ENCODE results near the gene ZNF423.

Gene ZNF423

GRCh38 chr16:49485663-49486062 lies 370.2 kb downstream of the ZNF423 start:
- DNase-seq, result no peak

DNA sequence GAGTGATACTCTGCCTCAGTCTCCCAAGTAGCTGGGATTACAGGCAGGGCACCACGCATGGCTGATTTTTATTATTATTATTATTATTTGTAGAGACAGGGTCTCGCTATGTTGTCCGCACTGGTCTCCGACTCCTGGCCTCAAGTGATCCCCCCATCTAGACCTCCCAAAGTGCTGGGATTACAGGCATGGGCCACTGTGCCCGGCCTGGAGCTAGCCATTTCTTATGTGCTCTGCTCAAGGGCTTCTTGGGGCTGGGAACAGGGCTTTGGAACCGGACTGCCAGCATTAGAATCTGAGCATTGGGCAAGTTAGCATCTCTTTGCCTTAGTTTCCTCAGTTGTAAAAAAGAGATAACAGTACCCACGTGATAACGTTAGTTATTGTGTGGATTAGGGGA lies 371.0 kb downstream of the ZNF423 start:
- no peak for DNase-seq

GRCh38 chr16:49484451-49484849 lies 371.5 kb downstream of the ZNF423 start:
- peak in 1 of 2 experiments; percentile 72 for DNase-seq

DNA sequence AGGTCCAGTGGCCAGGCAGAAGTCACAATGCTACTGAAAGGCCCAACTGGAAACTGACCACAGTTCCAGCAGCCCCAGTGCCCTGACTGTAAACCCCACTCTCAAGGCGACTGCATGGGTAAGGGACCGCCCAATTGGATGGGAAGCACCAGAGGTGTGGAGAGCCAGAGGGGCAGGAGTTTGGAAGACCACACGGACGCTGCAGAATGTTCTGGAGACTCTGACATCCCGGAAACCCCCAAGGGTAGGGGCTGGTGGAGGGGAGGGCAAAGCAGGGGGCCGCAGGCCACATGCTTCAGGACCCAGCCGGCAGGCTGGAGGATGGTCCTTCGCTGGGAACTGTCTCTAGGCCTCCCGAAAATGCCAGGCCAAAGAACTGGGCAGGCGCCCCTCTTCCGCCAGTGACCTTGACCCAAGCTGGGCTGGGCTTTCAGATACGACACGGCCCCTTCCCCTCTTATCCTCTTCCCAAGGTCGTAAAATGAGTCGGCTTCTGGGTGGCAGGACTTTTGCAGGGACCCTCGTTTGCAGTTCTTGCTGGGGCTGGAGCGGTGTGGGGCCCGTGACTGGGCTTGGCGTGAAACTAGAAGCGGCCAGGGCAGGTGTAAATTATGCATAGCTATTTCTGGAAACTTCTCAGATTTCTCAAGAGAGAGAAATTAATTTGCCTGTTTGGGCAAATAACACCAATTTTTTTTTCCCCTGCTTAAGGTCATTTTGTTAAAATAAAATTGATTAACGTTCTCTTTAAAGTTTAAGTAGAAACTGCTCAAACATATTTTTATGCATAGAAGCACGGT lies 372.1 kb downstream of the ZNF423 start:
- no peak for DNase-seq

DNA sequence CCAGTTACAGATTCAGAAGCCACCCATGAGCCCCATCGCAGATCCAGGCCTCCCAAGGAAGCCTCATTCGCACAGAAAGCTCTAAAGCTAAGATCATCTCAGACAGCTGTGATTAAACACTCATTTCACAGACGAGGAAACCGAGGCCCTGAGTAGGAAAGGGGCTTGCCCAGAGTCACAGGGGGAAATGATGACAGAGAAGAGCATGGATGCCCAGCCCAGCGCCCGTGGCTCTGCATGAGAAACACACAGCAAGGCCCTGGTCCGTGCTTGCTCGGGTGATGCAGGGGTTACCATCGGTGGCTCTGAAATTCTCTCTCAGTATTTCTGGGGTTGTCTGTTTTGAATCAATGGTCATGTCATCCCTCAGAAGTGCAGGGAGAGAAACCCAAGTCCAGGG lies 372.7 kb downstream of the ZNF423 start:
- no peak for DNase-seq

- DNase-seq, result no peak
Observed at GRCh38 chr16:49482690-49483089, 373.2 kb downstream of the ZNF423 start.

DNA sequence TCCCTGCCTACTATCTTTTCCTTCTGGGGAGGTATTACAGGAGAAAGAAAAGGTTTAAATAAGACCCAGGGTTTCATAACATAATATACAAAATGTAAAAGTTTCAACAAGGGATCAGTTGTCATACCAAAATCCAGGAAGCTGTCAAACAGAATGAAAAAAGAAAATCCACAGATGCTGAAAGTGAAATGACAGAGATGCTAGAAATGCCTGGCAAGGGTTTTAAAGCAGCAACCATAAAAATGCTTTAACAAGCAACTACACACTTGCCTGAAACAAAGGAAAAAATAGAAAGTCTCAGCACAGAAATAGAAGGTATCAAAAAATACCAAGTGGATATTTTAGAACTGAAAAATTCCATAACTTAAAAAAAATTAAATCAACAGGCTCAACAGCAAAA lies 377.3 kb downstream of the ZNF423 start:
- DNase-seq, result no peak

DNA sequence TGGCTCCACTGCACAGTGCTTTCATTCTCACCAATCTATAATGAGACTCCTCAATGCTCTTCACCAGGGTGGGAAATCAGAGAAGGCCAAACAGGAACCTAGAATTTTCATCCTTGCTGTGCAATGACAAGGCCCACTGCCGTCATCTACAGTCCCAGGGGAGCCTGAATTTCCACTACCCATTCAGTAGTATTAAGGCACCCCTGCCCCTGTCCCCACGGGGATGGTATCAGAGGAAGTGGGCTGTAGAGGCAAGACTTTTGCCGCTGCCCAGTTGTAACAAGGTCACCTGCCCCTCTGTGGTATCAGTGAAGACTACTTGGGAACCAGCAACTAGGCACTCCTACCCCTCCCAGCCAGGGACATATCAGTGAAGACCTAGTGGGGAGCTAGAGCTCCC lies 377.8 kb downstream of the ZNF423 start:
- DNase-seq, result no peak

DNA sequence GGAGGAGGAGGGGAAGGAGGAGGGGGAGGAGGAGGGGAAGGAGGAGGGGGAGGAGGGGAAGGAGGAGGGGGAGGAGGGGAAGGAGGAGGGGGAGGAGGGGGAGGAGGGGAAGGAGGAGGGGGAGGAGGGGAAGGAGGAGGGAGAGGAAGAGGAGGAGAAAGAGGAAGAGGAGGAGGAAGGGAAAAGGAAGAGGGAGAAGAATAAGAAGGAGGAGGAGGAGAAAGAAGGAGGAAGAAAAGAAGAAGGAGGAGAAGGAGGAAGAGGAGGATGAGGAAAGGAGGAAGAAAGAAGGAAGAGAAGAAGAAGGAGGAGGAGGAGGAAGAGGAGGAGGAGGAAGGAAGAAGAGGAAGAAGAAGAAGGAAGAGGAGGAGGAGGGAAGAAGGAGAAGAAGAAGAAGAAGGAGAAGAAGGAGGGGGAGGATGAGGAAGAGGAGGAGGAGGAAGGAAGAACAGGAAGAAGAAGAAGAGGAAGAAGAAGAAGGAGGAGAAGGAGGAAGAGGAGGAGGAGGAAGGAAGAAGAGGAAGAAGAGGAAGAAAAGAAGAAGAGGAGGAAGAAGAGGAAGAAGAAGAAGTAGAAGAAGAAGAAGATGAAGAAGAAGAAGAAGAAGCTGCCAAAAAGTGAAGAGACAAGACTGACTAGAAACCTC lies 378.5 kb downstream of the ZNF423 start:
- DNase-seq, result no peak

GRCh38 chr16:49474741-49475140 lies 381.2 kb downstream of the ZNF423 start:
- DNase-seq, result no peak

DNA sequence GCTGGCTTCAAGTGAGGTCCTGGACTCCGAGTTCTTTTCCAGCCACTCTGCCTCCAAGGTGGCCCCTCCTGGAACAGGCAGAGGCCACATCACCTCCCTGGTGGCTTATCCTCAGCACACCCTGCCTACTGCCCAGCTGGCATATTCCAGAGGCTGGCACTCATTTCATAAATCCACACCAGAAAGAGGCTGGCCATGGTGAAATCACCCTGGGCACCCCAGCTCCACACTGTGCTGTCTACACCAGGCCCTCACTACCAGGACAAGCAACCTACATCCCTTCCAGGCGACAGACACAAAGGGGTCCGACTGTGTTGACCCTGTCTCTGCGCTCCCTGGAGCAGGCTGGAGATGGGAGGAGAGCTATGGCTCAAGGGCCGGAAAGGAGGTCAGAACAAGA lies 382.1 kb downstream of the ZNF423 start:
- DNase-seq, result no peak

GRCh38 chr16:49473131-49473530 lies 382.8 kb downstream of the ZNF423 start:
- no peak for DNase-seq

DNA sequence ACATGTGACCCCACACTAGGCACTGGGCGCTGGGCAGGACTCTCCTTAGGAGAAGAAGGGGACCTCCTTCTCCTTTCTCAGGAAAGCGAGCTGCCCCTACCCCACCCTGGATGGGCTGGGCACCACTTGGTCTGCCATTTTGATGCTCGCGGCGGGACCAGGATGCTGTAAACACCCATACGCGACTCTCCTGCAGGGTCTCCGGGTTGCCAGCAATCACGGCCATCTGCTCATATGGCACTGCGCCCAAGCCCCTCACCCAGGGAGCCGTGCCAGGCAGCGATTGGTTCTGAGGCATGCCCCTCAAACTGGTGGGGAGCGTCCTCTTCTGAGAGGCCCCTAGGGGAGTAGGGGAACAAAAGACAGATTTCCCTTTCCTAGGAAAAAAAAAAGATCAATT lies 383.3 kb downstream of the ZNF423 start:
- DNase-seq, result no peak

DNA sequence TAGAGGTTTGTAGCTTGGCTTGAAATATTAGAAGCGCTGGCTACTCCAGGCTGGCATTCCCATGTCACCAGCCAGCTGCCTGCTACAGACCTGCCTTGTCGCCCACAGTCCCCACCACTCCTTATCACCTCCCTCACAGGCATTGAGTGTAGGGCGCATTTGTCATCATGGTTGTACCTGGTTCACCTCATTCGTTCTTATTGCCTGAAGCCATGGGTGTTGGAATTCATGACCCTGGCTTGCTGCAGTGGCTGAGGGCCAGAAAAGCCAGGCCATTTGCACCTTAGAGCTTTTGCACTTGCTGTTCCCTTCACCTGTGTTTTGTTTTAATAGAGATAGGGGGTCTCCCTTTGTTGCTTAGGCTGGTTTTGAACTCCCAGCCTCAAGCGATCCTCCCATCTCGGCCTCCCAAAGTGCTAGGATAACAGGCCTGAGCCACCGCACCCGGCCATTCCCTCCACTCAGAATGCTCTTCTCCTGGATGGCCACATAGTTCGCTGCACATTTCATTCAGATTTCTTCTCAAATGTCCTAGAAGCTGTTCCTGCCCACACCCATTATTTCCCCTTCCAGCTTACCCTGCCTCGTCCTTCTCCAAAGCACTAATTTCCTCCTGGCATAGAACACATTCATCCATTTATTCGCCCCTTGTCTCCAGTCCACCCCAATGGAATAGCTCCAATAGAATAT lies 384.7 kb downstream of the ZNF423 start:
- DNase-seq, result no peak

DNA sequence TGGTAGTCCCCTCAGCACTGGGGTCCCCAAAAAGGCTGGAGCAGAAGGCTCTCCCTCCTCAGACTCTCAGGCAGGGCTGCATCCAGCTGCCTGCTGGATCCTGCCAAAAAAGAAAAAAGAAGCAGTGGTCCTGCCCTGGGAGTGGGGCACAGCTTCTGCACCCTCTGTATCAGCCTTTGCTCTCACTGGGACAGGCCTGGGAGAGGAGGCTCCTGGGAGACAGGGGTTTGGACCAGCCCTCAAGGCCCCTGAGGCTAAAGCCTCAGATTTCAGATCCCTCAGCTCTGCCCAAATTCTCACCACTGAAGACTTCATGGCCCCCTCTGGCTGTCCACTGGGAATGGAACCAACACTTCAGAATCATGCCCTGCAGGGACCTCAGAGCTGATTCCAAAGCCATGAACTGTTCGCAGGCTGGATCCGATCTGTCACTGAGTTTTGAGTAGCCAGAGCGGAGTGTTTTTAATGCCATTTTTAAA lies 385.4 kb downstream of the ZNF423 start:
- DNase-seq, result no peak

- no peak for DNase-seq
Observed at GRCh38 chr16:49469930-49470451, 385.9 kb downstream of the ZNF423 start.

DNA sequence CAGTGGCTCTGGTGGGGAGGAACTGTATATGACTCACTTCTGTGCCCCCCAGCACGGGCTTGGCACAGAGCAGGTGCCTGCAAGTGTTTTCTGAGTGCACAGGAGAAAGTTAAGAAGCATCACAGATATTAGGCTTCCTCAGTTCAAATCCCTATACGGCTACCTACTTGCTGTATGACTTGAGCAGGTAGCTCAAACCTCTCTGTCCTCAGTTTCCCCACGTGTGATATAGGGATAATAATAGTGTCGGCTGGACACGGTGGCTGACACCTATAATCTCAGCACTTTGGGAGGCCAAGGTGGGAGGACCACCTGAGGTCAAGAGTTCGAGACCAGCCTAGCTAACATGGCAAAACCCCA lies 386.6 kb downstream of the ZNF423 start:
- no peak for DNase-seq

GRCh38 chr16:49468611-49469310 lies 387.2 kb downstream of the ZNF423 start:
- no peak for DNase-seq

DNA sequence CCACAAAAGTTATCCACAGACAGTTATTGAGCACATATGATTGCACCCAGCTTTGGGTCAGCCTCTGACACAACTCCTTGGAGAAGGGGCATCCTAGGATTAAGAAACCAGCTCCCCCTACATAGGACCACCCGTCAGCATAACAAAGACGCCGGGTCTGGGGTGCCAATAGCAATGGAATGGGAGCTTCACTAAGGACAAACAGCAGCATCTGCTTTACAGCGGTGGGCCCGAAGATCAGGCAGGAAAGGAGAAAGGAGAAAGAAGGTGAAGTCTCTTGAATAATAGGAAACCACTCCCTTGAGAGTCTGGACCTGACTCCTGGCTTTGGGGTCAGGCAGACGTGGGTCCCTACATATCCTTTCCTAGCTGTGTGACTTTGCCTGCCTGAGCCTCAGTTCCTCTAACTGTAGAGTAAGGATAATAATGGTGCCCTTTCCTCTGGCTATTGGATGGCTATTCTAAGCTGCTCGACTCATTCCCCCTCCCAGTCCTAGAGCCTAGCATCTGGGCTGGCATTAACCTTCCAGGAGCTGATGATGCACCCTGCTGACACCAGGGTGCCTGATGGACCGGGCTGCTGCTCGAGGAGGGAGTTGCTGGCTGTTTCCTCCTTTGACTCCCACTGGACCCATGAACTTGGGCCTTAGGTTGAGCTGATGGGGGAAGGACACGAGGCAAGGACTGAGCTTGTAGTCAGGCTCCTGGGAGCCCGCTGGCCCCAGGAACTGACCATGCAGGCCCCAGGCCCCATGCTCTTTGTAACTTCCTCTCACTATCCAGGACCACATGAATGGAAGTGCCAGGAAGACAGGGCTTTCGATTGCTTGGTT lies 388.2 kb downstream of the ZNF423 start:
- no peak for DNase-seq

DNA sequence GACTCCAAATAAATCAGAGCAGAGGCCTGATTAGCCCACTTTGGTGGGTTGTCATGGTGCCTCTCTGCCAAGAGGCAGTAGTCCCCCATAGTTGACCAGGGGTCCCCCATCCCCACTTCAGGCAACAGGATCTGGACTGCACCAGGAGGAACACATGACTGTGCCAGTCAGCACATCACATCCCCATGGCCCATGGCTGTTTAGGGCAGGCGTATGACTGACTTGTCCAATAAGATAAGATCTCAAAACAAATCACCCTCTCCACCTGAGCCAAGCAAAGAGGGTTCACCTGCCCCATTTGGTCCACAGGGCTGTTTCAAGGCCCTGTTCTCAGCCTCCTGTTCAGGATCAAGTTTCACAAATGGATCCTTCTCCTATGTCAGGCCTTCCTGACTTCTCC lies 389.0 kb downstream of the ZNF423 start:
- DNase-seq, result peak in 1 of 2 experiments; percentile 3

- DNase-seq, result no peak
Observed at GRCh38 chr16:49466529-49466831, 389.4 kb downstream of the ZNF423 start.

Data from NCI-H526 (cell line).